ENCODE results near the gene SPATA6L.

- TF ChIP-seq CTCF (IDR thresholded peaks at IDR 0.05) (no peak), POLR2A (IDR thresholded peaks at IDR 0.05) (no peak)
Measured at GRCh38 chr9:4639420-4639819, 26.9 kb downstream of the SPATA6L start.

Measured in esophagus squamous epithelium (tissue), 4 donors.